ENCODE results near the gene HOXA6. TPM values are rescaled to one million over a fixed set of nuclear protein-coding genes. Genes with fewer than 3 reads are reported as not detected.

HOXA6 gene
- total RNA-seq, 1 experiment from 2014 or later = not detected

DNA sequence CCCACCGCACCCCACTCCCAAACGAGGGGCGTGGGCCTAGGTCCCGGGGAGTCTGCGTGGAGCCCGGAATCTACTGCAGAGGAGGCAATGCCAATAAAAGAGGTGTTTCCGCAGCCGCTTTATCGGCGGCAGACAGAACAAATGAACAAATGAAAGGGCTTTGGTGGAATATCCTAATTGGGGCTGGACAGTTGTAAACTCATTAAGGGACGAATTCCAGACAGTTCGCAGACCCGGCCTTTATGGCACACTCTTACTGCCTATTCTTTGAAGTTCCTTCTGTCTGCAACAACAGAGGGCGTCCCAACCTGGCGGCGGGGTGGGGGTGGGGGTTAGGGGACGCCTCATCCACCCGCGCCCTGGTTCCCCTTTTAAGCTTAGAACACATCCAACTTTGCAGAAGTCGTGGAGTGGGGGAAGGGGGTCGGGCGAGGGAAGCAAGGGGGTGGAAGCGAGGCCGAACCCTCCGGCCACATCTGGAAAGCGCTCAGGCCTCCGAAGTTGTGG is 13.7 kb upstream of the HOXA6 start:
- H3K27me3 Mint-ChIP-seq (ENCODE audit: low read depth) = peaks cover 100% of the 10 kb centered on the region
- no peak for ATAC-seq
- H3K36me3 Mint-ChIP-seq = no peaks in the 10 kb centered on the region
- ChIA-PET POLR2A (interaction anchor here (0.9 kb wide), 1 partner anchor 65 kb away, joined by 4 read pairs; no protein-coding TSS in a partner anchor), CTCF (interaction anchor here (0.6 to 3.1 kb wide), 47 partner anchors 8 to 1304 kb away, joined by 3 to 74 read pairs (median 4); partner anchors contain the start of genes HOXA1, HOXA3, HOXA4 and HOXA5)
- H3K4me1 Mint-ChIP-seq = peaks cover 11% of the 10 kb centered on the region
- TF ChIP-seq, protein P1, sequence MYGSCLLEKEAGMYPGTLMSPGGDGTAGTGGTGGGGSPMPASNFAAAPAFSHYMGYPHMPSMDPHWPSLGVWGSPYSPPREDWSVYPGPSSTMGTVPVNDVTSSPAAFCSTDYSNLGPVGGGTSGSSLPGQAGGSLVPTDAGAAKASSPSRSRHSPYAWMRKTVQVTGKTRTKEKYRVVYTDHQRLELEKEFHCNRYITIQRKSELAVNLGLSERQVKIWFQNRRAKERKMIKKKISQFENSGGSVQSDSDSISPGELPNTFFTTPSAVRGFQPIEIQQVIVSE (CRISPR knock-in tag; IDR thresholded peaks at IDR 0.05; ENCODE audit: borderline replicate concordance) = peak; percentile 85; the same call in 1 of the 2 replicates
- TF ChIP-seq ETV6 (CRISPR knock-in tag; IDR thresholded peaks at IDR 0.05) = no peak
- H3K4me3 Mint-ChIP-seq = peak overlapping the region; percentile 29
- H3K9me3 Mint-ChIP-seq = no peaks in the 10 kb centered on the region
- no peak for DNase-seq (ENCODE audit: low spot score)
- H3K27ac Mint-ChIP-seq = no peak overlapping the region

DNA sequence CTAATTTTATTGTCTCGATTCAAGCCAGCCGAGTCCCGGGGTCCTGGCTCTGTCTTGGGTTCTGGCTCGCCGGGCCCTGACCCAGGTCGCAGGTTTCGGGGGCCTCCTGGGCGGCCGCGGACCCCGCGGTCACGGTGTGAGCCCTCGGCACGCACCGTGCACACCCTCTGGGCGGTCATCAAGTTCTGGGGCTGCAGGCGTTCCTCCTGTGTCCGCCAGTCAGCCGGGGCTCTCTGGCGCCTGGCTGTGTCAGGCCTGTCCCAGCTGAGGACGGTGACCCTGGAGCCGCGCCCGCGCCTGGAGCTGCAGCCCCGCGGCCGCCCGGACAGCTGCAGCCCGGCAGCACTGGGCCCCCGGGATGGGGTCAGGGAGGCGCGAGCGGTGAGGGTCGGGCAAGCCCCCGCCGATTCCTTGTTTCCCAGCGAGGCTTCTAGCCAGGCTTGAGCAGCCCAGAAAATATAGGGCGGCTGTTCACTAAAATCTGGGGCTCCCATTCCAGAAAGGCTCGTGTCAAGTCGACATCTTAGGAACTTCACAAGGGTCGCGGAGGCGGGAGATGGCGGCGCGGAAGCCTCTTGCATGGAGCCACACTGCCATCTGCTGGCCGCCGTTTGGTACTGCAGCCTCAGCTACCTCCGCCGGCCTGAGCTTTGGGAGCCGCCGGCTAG is 13.1 kb upstream of the HOXA6 start:
- Mint-ChIP-seq H3K27ac (no peak overlapping the region), H3K27me3 (ENCODE audit: low read depth) (peaks cover 100% of the 10 kb centered on the region), H3K9me3 (no peaks in the 10 kb centered on the region), H3K4me1 (peaks cover 12% of the 10 kb centered on the region), H3K4me3 (peak overlapping the region; percentile 29), H3K36me3 (no peaks in the 10 kb centered on the region)
- TF ChIP-seq ELF4 (CRISPR knock-in tag; IDR thresholded peaks at IDR 0.05; ENCODE audit: low read depth) = no peak
- TF ChIP-seq ETV6 (CRISPR knock-in tag; IDR thresholded peaks at IDR 0.05) = 0 out of 2 replicates have a peak, but pooled peaks have one; percentile 20
- TF ChIP-seq GTF2I (CRISPR knock-in tag; conservative IDR thresholded peaks at IDR 0.05) = no peak
- no peak for TF ChIP-seq NFYB (CRISPR knock-in tag; conservative IDR thresholded peaks at IDR 0.05; ENCODE audit: low read depth)
- TF ChIP-seq, protein P2, sequence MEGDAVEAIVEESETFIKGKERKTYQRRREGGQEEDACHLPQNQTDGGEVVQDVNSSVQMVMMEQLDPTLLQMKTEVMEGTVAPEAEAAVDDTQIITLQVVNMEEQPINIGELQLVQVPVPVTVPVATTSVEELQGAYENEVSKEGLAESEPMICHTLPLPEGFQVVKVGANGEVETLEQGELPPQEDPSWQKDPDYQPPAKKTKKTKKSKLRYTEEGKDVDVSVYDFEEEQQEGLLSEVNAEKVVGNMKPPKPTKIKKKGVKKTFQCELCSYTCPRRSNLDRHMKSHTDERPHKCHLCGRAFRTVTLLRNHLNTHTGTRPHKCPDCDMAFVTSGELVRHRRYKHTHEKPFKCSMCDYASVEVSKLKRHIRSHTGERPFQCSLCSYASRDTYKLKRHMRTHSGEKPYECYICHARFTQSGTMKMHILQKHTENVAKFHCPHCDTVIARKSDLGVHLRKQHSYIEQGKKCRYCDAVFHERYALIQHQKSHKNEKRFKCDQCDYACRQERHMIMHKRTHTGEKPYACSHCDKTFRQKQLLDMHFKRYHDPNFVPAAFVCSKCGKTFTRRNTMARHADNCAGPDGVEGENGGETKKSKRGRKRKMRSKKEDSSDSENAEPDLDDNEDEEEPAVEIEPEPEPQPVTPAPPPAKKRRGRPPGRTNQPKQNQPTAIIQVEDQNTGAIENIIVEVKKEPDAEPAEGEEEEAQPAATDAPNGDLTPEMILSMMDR (IDR thresholded peaks at IDR 0.05) = peak; percentile 100
- TF ChIP-seq JAZF1 (CRISPR knock-in tag; IDR thresholded peaks at IDR 0.05) = no peak
- no peak for TF ChIP-seq MXD4 (CRISPR knock-in tag; IDR thresholded peaks at IDR 0.05; ENCODE audit: borderline replicate concordance)
- TF ChIP-seq GABPB1 (CRISPR knock-in tag; IDR thresholded peaks at IDR 0.05) = no peak
- ATAC-seq (peak; percentile 43), DNase-seq (ENCODE audit: low spot score) (peak; percentile 92)
- POLR2A ChIA-PET = interaction anchor here (0.9 kb wide), 1 partner anchor 64 kb away, joined by 4 read pairs; no protein-coding TSS in a partner anchor
- CTCF ChIA-PET = interaction anchor here (0.6 to 3.1 kb wide), 48 partner anchors 9 to 1304 kb away, joined by 3 to 74 read pairs (median 4); partner anchors contain the start of genes HOXA1, HOXA3, HOXA4 and HOXA5

DNA sequence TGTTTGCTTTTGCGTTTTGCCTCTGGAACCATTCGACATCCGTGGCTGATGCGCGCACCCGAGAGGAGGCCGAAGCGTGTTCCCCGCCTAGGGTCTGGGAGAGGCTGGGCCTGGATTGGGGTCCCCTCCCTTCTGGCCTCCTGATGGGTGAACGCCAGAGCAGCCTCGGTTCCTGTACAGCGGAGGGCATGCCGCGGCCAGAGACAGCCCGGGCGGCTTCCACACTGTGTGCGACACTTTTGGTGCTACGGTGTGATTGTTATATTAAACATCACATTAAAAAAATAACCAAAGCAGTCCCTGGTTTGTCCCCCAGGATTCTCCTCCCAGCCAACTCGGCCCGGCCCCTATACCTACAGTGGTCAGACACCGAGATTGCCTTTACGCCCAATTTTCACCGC is 12.6 kb upstream of the HOXA6 start:
- ChIA-PET CTCF (interaction anchor here (0.6 to 3.1 kb wide), 18 partner anchors 9 to 791 kb away, joined by 3 to 74 read pairs (median 8); partner anchors contain the start of genes HOXA3, HOXA5 and HOXA6), POLR2A (no interaction called here)
- H3K27ac Mint-ChIP-seq = no peak overlapping the region
- H3K4me1 Mint-ChIP-seq = peaks cover 15% of the 10 kb centered on the region
- no peaks in the 10 kb centered on the region for H3K9me3 Mint-ChIP-seq
- DNase-seq (ENCODE audit: low spot score) (peak; percentile 18), ATAC-seq (no peak)
- H3K27me3 Mint-ChIP-seq (ENCODE audit: low read depth) = peaks cover 100% of the 10 kb centered on the region
- peak overlapping the region; percentile 14; the same call in 1 of the 2 replicates for H3K4me3 Mint-ChIP-seq
- H3K36me3 Mint-ChIP-seq = no peaks in the 10 kb centered on the region
- TF ChIP-seq, protein P3, sequence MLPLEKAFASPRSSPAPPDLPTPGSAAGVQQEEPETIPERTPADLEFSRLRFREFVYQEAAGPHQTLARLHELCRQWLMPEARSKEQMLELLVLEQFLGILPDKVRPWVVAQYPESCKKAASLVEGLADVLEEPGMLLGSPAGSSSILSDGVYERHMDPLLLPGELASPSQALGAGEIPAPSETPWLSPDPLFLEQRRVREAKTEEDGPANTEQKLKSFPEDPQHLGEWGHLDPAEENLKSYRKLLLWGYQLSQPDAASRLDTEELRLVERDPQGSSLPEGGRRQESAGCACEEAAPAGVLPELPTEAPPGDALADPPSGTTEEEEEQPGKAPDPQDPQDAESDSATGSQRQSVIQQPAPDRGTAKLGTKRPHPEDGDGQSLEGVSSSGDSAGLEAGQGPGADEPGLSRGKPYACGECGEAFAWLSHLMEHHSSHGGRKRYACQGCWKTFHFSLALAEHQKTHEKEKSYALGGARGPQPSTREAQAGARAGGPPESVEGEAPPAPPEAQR (CRISPR knock-in tag; IDR thresholded peaks at IDR 0.05) = no peak
- TF ChIP-seq FOXK1 (CRISPR knock-in tag; IDR thresholded peaks at IDR 0.05) (no peak), SMAD4 (CRISPR knock-in tag; IDR thresholded peaks at IDR 0.05) (no peak), JUN (CRISPR knock-in tag; IDR thresholded peaks at IDR 0.05) (no peak), NR1H2 (CRISPR knock-in tag; IDR thresholded peaks at IDR 0.05) (no peak), JAZF1 (CRISPR knock-in tag; IDR thresholded peaks at IDR 0.05) (no peak), ZNF396 (CRISPR knock-in tag; IDR thresholded peaks at IDR 0.05; ENCODE audit: borderline replicate concordance) (no peak), ZNF232 (CRISPR knock-in tag; IDR thresholded peaks at IDR 0.05) (no peak), ELF4 (CRISPR knock-in tag; IDR thresholded peaks at IDR 0.05; ENCODE audit: low read depth) (no peak), SMAD3 (CRISPR knock-in tag; IDR thresholded peaks at IDR 0.05; ENCODE audit: borderline replicate concordance) (no peak), TEAD1 (CRISPR knock-in tag; IDR thresholded peaks at IDR 0.05) (no peak), GTF2I (CRISPR knock-in tag; conservative IDR thresholded peaks at IDR 0.05) (no peak)
- TF ChIP-seq, protein P4, sequence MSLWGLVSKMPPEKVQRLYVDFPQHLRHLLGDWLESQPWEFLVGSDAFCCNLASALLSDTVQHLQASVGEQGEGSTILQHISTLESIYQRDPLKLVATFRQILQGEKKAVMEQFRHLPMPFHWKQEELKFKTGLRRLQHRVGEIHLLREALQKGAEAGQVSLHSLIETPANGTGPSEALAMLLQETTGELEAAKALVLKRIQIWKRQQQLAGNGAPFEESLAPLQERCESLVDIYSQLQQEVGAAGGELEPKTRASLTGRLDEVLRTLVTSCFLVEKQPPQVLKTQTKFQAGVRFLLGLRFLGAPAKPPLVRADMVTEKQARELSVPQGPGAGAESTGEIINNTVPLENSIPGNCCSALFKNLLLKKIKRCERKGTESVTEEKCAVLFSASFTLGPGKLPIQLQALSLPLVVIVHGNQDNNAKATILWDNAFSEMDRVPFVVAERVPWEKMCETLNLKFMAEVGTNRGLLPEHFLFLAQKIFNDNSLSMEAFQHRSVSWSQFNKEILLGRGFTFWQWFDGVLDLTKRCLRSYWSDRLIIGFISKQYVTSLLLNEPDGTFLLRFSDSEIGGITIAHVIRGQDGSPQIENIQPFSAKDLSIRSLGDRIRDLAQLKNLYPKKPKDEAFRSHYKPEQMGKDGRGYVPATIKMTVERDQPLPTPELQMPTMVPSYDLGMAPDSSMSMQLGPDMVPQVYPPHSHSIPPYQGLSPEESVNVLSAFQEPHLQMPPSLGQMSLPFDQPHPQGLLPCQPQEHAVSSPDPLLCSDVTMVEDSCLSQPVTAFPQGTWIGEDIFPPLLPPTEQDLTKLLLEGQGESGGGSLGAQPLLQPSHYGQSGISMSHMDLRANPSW (CRISPR knock-in tag; conservative IDR thresholded peaks at IDR 0.05; ENCODE audit: low read depth) = no peak
- TF ChIP-seq, protein P5, sequence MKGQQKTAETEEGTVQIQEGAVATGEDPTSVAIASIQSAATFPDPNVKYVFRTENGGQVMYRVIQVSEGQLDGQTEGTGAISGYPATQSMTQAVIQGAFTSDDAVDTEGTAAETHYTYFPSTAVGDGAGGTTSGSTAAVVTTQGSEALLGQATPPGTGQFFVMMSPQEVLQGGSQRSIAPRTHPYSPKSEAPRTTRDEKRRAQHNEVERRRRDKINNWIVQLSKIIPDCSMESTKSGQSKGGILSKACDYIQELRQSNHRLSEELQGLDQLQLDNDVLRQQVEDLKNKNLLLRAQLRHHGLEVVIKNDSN (CRISPR knock-in tag; IDR thresholded peaks at IDR 0.05) = no peak
- TF ChIP-seq, protein P6, sequence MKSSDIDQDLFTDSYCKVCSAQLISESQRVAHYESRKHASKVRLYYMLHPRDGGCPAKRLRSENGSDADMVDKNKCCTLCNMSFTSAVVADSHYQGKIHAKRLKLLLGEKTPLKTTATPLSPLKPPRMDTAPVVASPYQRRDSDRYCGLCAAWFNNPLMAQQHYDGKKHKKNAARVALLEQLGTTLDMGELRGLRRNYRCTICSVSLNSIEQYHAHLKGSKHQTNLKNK (CRISPR knock-in tag; IDR thresholded peaks at IDR 0.05) = no peak
- TF ChIP-seq, protein P1 (CRISPR knock-in tag; IDR thresholded peaks at IDR 0.05; ENCODE audit: borderline replicate concordance) = no peak
